Measurements from ENCODE around the gene AP1B1.

Gene AP1B1

DNA sequence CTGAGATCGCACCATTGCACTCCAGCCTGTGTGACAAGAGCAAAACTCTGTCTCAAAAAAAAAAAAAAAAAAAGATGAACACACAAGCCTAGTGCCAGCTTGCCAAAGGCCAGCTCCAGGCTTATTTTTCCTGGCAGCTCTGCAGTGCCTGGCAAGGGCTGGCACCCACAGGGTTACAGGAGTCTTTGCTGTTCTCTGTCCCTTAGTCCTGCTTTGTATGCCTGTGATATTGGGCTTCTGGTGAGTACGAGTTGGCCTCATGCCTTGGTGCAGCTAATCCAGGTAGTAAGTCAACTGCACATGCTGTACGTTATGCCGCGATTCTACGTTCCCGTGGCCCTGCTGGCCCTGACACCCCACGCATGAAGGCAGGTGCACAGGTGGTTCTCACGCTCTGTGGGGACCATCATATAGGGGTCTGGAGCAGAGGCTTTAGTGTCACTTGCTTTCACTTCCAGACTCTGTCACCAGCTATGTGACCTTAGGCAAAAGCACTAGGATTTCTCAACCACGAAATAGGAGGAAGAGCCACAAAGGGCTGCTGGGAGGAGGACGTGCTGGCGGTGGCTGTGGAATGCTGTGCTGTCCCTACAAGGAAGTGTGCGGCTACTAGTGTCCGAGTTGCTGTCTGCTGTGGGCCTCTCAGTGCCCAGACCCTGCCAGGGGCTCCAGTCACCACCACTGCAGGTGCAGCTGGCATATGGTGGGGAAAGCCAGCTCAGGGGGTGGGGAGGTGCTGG lies 51.4 kb downstream of the AP1B1 start:
- TF ChIP-seq, protein P1, sequence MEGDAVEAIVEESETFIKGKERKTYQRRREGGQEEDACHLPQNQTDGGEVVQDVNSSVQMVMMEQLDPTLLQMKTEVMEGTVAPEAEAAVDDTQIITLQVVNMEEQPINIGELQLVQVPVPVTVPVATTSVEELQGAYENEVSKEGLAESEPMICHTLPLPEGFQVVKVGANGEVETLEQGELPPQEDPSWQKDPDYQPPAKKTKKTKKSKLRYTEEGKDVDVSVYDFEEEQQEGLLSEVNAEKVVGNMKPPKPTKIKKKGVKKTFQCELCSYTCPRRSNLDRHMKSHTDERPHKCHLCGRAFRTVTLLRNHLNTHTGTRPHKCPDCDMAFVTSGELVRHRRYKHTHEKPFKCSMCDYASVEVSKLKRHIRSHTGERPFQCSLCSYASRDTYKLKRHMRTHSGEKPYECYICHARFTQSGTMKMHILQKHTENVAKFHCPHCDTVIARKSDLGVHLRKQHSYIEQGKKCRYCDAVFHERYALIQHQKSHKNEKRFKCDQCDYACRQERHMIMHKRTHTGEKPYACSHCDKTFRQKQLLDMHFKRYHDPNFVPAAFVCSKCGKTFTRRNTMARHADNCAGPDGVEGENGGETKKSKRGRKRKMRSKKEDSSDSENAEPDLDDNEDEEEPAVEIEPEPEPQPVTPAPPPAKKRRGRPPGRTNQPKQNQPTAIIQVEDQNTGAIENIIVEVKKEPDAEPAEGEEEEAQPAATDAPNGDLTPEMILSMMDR (IDR thresholded peaks at IDR 0.05) = no peak

DNA sequence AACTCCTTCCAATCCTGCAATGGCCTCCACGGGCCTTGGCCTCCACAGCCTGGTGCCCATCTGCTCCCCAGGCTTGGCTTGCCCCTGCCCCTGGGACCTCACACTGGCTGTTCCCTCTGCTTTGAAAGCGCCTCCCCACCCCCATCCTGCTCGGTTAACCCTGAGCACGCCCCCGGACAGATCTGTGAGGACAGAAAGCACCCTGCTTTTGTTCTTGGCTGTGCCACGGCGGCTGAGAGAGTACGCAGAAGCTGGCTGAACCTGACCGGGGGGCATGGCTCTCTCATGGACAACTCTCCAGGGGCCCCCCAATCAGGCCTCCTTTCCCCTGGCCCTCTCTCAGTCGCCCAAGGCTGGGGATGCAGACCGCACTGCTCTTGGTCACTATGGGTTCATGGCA lies 52.7 kb downstream of the AP1B1 start:
- TF ChIP-seq, protein P1 (IDR thresholded peaks at IDR 0.05) = no peak

DNA sequence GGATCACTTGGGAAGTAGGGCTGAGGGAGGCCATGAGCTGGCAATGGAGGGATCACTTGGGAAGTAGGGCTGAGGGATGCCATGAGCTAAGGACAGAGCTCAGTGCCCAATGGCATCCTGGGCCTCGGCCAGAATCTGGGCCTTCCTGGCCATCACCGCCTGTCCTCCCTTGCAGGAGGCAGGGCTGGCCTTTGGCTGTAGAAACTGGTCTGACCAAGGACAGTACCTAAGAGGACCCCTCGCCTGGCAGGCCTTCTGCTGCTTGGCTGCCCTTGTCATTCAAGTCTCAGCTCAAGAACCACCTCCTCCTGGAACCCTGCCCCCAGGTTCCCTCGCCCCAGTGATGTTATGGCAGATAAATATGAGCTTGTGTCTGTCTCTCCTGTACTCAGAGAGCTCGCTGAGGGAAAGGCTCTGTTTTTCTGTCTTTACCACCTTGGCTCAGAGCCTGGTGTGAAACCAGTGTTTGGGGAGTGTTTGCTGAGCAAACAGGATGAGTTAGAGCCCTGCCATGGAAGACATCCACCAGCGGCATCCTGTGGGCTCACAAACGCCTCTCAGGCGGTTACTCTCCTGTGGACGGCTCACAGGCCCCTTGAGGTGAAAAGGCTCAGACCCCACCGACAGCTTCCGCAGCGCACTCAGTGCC lies 53.5 kb downstream of the AP1B1 start:
- TF ChIP-seq, protein P1 (IDR thresholded peaks at IDR 0.05) = no peak

DNA sequence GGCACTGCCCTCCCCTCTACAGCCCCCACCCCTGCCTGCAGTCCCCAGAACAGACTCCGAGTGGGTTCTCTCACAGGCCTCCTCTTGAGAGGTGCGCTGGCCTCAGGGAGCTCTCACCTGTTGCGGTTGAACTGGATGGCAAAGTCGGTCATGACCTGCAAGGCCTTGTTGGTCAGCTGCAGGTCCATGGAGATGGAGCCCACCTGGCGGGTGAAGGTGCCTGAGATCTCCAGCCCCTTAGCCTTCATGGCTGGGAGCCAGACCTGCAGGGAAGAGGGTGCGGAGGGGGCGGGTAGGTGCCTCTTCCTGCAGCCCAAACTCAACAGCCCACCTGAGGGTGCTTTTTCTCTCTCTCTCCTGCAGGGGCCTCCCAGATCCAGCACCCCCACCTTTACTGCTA lies 54.2 kb downstream of the AP1B1 start:
- TF ChIP-seq, protein P1 (IDR thresholded peaks at IDR 0.05) = no peak

DNA sequence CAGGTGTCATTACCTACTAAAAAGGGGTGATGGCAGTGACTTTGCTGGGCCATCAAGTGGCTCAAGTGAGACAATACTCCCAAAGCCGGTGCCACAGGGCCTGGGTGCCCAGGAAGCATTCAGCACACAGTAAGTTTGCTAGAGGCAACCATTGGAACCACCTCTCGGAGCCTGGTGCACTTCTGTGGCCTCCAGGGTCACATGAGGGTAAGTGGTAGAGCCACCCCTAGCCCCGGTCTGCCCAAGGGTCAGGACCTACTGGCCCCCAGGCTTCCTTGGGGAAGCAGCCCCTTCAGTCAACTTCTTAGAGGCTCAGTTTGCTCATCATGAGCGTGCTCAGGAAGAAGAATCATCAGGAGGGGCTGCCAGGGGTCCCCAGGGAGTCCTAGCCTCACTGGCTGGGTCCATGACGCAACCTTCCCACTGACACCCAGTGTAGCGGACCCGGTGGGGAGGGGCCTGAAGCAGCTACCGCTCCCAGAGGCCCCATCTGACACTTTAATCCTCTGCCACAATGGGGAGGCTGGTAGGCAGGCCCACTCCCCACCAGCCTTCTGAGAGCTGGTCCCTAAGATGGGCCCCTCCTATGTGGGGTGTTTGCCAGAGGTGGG lies 55.4 kb downstream of the AP1B1 start:
- TF ChIP-seq, protein P1 (IDR thresholded peaks at IDR 0.05) = no peak

DNA sequence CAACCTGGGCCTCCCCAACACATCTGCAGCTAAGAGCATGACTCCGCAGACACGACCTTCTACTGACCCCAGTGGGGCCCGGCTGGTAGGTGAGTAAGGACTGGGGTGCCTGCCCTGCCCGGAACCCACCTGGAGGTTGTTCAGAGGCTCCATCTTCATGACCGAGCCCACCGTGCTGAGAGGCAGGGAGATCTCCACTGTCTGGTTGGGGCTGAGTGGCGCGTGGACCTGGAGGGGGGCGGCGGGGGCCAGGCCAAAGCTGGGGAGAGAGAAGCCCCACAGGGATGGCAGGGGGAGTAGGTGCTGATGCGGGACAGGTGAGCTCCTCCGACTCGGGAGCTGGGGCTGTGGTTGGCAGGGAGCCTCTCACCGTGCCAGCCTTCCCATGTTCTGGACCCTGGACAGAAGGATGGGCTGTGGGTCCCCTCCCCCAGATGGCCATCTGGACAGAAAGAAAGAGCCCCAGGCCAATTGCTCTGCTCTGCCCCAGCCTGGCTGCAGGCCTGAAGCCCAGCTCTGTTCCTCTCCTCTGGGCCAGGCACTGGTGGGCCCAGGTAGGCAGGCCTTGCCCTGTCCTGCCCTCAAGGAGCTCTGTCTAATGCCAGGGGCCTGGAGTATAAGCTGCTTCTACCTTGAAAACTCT lies 56.6 kb downstream of the AP1B1 start:
- TF ChIP-seq, protein P1 (IDR thresholded peaks at IDR 0.05) = no peak

DNA sequence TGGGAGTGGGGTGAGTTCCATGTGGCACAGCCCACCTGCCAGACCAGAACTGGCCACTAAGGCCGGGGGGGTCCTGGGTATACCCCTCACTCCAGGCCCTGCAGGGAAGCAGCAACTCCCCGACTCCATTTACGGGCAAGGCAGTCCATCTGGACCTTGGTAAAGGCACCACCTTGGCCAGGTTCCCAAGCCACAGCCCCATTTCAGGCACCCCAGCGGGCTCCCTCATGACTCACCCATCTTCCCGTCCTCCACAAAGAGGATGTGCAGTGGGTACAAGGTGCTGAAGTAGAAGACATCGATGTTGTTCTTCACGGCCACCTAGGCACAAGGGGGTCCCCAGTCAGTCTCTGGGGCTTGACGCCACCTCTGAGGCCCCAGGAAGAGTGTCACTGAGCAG lies 57.2 kb downstream of the AP1B1 start:
- TF ChIP-seq, protein P1 (IDR thresholded peaks at IDR 0.05) = no peak

Data from LNCAP (cell line).